K562 (cell line): Measurements from ENCODE around the gene EHMT2. TPM values are rescaled to one million over a fixed set of nuclear protein-coding genes. Genes with fewer than 3 reads are reported as not detected.

Experiments
- ARID1B ChIP-seq: fragments of 450-650 bp; IDR thresholded peaks from 2 replicates; pipeline ENCODE4 v1.6.1; 2016; ENCODE audit warnings: antibody characterized with exemption, mild to moderate bottlenecking, inconsistent platforms
- CREM ChIP-seq: IDR thresholded peaks from 2 replicates; pipeline ENCODE4 v1.6.1; 2014; ENCODE audit warnings: antibody characterized with exemption, low read depth
- DACH1 ChIP-seq: fragments of 450-650 bp; IDR thresholded peaks from 2 replicates; pipeline ENCODE4 v1.6.1; 2018; ENCODE audit not compliant: partially characterized antibody
- EGR1 ChIP-seq: fragments of 450-650 bp; conservative IDR thresholded peaks from 2 replicates; pipeline ENCODE4 v1.6.1; 2017; ENCODE audit warnings: mild to moderate bottlenecking
- ETV5 ChIP-seq: sonication (generic); formaldehyde crosslinking; IDR thresholded peaks from 2 replicates; pipeline ENCODE4 v1.4.0; 2020; ENCODE audit warnings: low read depth, mild to moderate bottlenecking, missing genetic modification reagents
- FOXP1 ChIP-seq: sonication (generic); formaldehyde crosslinking; IDR thresholded peaks from 2 replicates; pipeline ENCODE4 v1.8.0; 2022; ENCODE audit warnings: mild to moderate bottlenecking, missing genetic modification reagents
- HDAC1 ChIP-seq, 2 experiments: fragments of 450-650 bp; IDR thresholded peaks; 2 replicates each; pipeline ENCODE4 v1.6.1; 2016 to 2017; ENCODE audit warnings: inconsistent platforms in 1 of 2, mild to moderate bottlenecking in 1 of 2, moderate library complexity in 1 of 2
- HDGF ChIP-seq: fragments of 450-650 bp; IDR thresholded peaks from 2 replicates; pipeline ENCODE4 v1.6.1; 2016
- HNRNPH1 ChIP-seq: fragments of 200-400 bp; formaldehyde crosslinking; optimal IDR thresholded peaks from 2 replicates; pipeline ENCODE3; 2017; ENCODE audit warnings: low read depth, mild to moderate bottlenecking, low read length, moderate library complexity
- HNRNPK ChIP-seq: fragments of 200-400 bp; formaldehyde crosslinking; IDR thresholded peaks from one replicate; pipeline ENCODE4 v1.6.1; 2018; ENCODE audit warnings: mild to moderate bottlenecking, low read depth, low read length; ENCODE audit not compliant: poor library complexity, severe bottlenecking
- ILF3 ChIP-seq: fragments of 450-650 bp; IDR thresholded peaks from 2 replicates; pipeline ENCODE4 v1.6.1; 2018; ENCODE audit warnings: antibody characterized with exemption, mild to moderate bottlenecking, moderate library complexity, borderline replicate concordance
- KAT8 ChIP-seq: fragments of 450-650 bp; IDR thresholded peaks from 2 replicates; pipeline ENCODE4 v1.6.1; 2016; ENCODE audit warnings: low read depth, mild to moderate bottlenecking
- MED1 ChIP-seq: sonication (generic); formaldehyde crosslinking; IDR thresholded peaks from 2 replicates; pipeline ENCODE4 v1.8.1; 2023; ENCODE audit warnings: missing genetic modification reagents, borderline replicate concordance
- MXI1 ChIP-seq: IDR thresholded peaks from 2 replicates; pipeline ENCODE4 v1.6.1; 2011; ENCODE audit warnings: low read depth, mild to moderate bottlenecking, improper control_type of control experiment, low read length
- NEUROD1 ChIP-seq: fragments of 150-350 bp; IDR thresholded peaks from 2 replicates; pipeline ENCODE4 v1.6.1; 2014; ENCODE audit warnings: borderline replicate concordance, low read length, low read depth; ENCODE audit not compliant: partially characterized antibody
- NFATC3 ChIP-seq: fragments of 450-650 bp; IDR thresholded peaks from 2 replicates; pipeline ENCODE4 v1.6.1; 2017; ENCODE audit warnings: mild to moderate bottlenecking
- POLR2A ChIP-seq: fragments of 450-650 bp; conservative IDR thresholded peaks from 2 replicates; pipeline ENCODE4 v1.6.1; 2016
- RBM15 ChIP-seq: fragments of 200-400 bp; formaldehyde crosslinking; IDR thresholded peaks from 2 replicates; pipeline ENCODE4 v1.6.1; 2018; ENCODE audit warnings: mild to moderate bottlenecking, low read length, moderate library complexity; ENCODE audit not compliant: insufficient read depth
- ZNF239 ChIP-seq: fragments of 250-450 bp; sonication (Bioruptor Pico); IDR thresholded peaks from 2 replicates; pipeline ENCODE4 v1.4.0; 2020; ENCODE audit warnings: mild to moderate bottlenecking
- ZNF354B ChIP-seq: fragments of 250-450 bp; sonication (Bioruptor Pico); IDR thresholded peaks from 2 replicates; pipeline ENCODE4 v1.4.0; 2020
- ZNF444 ChIP-seq: fragments of 250-450 bp; sonication (Bioruptor Pico); IDR thresholded peaks from 2 replicates; pipeline ENCODE4 v1.4.0; 2020; ENCODE audit warnings: mild to moderate bottlenecking, moderate library complexity
- ZNF764 ChIP-seq: fragments of 250-450 bp; sonication (Bioruptor Pico); IDR thresholded peaks from 2 replicates; pipeline ENCODE4 v1.4.0; 2020; ENCODE audit warnings: low read depth, mild to moderate bottlenecking, moderate library complexity
- polyA plus RNA-seq, 8 experiments: library from polyadenylated mRNA; depleted of rRNA in 4 of 8; stranded (reverse) in 5 of 8; unstranded in 3 of 8; fragments of >200 nt; fragmentation: Nextera tagmentation in 2 of 8; fragmentation: Illumina TruSeq in 1 of 8; extraction: Ambion mirVana in 2 of 8; extraction: Trizol in 1 of 8; gene quantifications; 2 replicates each; pipeline versions ENCODE4 v1.2.1 to v1.2.3, GENCODE V29; 2011 to 2014; ENCODE audit warnings: inconsistent platforms in 1 of 8, missing spikeins in 1 of 8
- total RNA-seq, 7 experiments: library from RNA; depleted of rRNA in 6 of 7; stranded (reverse); fragments of >200 nt in 6 of 7; fragmentation: Illumina TruSeq in 2 of 7; extraction: Trizol in 2 of 7; gene quantifications; 2 replicates each; pipeline versions ENCODE4 v1.2.1 to v1.2.3, GENCODE V29; 2011 to 2021; ENCODE audit warnings: low replicate concordance in 1 of 7
- TF ChIP-seq, protein P1 (sequence below): sonication (generic); formaldehyde crosslinking; IDR thresholded peaks from 2 replicates; pipeline ENCODE4 v1.8.0; 2022; ENCODE audit warnings: missing genetic modification reagents, mild to moderate bottlenecking, borderline replicate concordance
- TF ChIP-seq, protein P2 (sequence below): sonication (generic); IDR thresholded peaks from 2 replicates; pipeline ENCODE4 v1.6.1; 2016
- TF ChIP-seq, protein P3 (sequence below): fragments of 250-450 bp; sonication (Bioruptor Pico); IDR thresholded peaks from 2 replicates; pipeline ENCODE4 v1.4.0; 2020; ENCODE audit warnings: borderline replicate concordance

Gene EHMT2
- total and polyA plus RNA-seq, 9 of the 15 experiments (the other 6 are each of a cell fraction or from before 2014, with no cell fraction given): 2.1 to 63.8 (median 38.5) TPM

DNA sequence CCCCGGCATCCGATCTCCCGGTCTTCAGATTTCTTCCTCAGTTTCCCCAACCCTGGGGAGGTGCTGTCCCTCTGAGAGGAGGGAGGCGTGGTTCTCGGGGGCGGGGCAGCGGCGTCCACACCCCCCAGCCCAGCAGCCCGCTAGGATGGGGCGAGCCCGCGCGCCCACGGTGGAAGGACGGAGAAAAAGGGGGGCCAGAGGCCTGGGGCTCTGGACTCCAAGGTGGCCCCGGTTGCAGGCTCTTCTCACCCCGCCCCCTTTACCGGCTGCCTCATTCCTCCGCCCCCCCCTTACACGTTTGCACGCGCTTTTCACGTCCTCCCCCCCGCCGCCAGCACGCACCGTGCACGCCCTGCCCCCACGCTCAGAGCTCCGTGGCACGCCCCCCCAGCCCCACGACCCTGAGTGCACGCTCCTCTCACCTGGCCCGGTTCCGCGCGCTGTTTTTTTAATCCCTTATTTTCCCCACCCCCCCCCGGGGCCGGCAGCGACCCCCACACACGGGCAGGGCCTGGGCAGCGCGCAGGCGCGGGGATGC lies 4.0 kb upstream of the EHMT2 start (continued):
- TF ChIP-seq, protein P1, sequence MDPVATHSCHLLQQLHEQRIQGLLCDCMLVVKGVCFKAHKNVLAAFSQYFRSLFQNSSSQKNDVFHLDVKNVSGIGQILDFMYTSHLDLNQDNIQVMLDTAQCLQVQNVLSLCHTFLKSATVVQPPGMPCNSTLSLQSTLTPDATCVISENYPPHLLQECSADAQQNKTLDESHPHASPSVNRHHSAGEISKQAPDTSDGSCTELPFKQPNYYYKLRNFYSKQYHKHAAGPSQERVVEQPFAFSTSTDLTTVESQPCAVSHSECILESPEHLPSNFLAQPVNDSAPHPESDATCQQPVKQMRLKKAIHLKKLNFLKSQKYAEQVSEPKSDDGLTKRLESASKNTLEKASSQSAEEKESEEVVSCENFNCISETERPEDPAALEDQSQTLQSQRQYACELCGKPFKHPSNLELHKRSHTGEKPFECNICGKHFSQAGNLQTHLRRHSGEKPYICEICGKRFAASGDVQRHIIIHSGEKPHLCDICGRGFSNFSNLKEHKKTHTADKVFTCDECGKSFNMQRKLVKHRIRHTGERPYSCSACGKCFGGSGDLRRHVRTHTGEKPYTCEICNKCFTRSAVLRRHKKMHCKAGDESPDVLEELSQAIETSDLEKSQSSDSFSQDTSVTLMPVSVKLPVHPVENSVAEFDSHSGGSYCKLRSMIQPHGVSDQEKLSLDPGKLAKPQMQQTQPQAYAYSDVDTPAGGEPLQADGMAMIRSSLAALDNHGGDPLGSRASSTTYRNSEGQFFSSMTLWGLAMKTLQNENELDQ: no peak
- TF ChIP-seq ZNF764 (CRISPR knock-in tag): no peak
- TF ChIP-seq MED1 (CRISPR knock-in tag): no peak
- TF ChIP-seq HNRNPK: no peak
- TF ChIP-seq ETV5 (CRISPR knock-in tag): no peak
- no peak for TF ChIP-seq CREM
- peak; percentile 68; the same call in 1 of the 2 replicates for TF ChIP-seq ILF3
- TF ChIP-seq HNRNPH1: no peak
- peak; percentile 41 for TF ChIP-seq POLR2A
- TF ChIP-seq NEUROD1: no peak
- no peak for TF ChIP-seq MXI1
- peak; percentile 8; the same call in 1 of the 2 replicates for TF ChIP-seq FOXP1 (CRISPR knock-in tag)
- no peak for TF ChIP-seq ZNF239
- TF ChIP-seq DACH1: no peak
- TF ChIP-seq RBM15: no peak
- TF ChIP-seq NFATC3: no peak
- no peak for TF ChIP-seq ZNF354B (CRISPR knock-in tag)
- TF ChIP-seq, protein P2, sequence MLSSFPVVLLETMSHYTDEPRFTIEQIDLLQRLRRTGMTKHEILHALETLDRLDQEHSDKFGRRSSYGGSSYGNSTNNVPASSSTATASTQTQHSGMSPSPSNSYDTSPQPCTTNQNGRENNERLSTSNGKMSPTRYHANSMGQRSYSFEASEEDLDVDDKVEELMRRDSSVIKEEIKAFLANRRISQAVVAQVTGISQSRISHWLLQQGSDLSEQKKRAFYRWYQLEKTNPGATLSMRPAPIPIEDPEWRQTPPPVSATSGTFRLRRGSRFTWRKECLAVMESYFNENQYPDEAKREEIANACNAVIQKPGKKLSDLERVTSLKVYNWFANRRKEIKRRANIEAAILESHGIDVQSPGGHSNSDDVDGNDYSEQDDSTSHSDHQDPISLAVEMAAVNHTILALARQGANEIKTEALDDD: no peak
- TF ChIP-seq HDGF: no peak
- no peak for TF ChIP-seq ARID1B
- no peak for TF ChIP-seq KAT8
- TF ChIP-seq, protein P3, sequence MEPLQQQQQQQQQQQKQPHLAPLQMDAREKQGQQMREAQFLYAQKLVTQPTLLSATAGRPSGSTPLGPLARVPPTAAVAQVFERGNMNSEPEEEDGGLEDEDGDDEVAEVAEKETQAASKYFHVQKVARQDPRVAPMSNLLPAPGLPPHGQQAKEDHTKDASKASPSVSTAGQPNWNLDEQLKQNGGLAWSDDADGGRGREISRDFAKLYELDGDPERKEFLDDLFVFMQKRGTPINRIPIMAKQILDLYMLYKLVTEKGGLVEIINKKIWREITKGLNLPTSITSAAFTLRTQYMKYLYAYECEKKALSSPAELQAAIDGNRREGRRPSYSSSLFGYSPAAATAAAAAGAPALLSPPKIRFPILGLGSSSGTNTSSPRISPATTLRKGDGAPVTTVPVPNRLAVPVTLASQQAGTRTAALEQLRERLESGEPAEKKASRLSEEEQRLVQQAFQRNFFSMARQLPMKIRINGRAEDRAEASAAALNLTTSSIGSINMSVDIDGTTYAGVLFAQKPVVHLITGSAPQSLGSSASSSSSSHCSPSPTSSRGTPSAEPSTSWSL (CRISPR knock-in tag): no peak
- 0 out of 4 replicates have a peak, but pooled peaks of 1 of the 2 experiments have one; percentile 28 for TF ChIP-seq HDAC1 (IDR thresholded peaks at IDR 0.05)
- no peak for TF ChIP-seq ZNF444 (CRISPR knock-in tag)
- peak; percentile 58 for TF ChIP-seq EGR1
